HepG2 (cell line): ENCODE data around the gene ST14. TPM values are rescaled to one million over a fixed set of nuclear protein-coding genes. Genes with fewer than 3 reads are reported as not detected.
A peak's percentile ranks its signal among the peaks of the same experiment; 100 is the strongest.

Experiments used
- CEBPB ChIP-seq: IDR thresholded peaks from 2 replicates; pipeline ENCODE4 v1.6.1; 2011; ENCODE audit warnings: low read depth, low read length, improper control_type of control experiment, borderline replicate concordance
- EED ChIP-seq: sonication (generic); formaldehyde crosslinking; IDR thresholded peaks from 2 replicates; pipeline ENCODE4 v1.5.0; 2020; ENCODE audit warnings: mild to moderate bottlenecking, missing genetic modification reagents
- ELF4 ChIP-seq: sonication (generic); formaldehyde crosslinking; IDR thresholded peaks from 2 replicates; pipeline ENCODE4 v1.5.0; 2020; ENCODE audit warnings: missing genetic modification reagents, mild to moderate bottlenecking, moderate library complexity, borderline replicate concordance
- HDAC6 ChIP-seq: fragments of 200-600 bp; sonication (generic); IDR thresholded peaks from 2 replicates; pipeline ENCODE4 v1.7.0; 2017; ENCODE audit warnings: mild to moderate bottlenecking, antibody characterized with exemption, low read length, low read depth
- KAT2B ChIP-seq: fragments of 150-350 bp; IDR thresholded peaks from 2 replicates; pipeline ENCODE4 v1.6.1; 2014; ENCODE audit warnings: low read depth, low read length, borderline replicate concordance
- MAFG ChIP-seq: sonication (generic); formaldehyde crosslinking; IDR thresholded peaks from 2 replicates; pipeline ENCODE4 v1.5.1; 2020; ENCODE audit warnings: mild to moderate bottlenecking, missing genetic modification reagents
- MYC ChIP-seq: sonication (generic); formaldehyde crosslinking; IDR thresholded peaks from 2 replicates; pipeline ENCODE4 v1.9.0; 2021; ENCODE audit warnings: missing genetic modification reagents, borderline replicate concordance
- NAIF1 ChIP-seq: sonication (generic); formaldehyde crosslinking; IDR thresholded peaks from 2 replicates; pipeline ENCODE4 v1.5.0; 2020; ENCODE audit warnings: mild to moderate bottlenecking, missing genetic modification reagents, borderline replicate concordance
- NFIB ChIP-seq: sonication (generic); formaldehyde crosslinking; IDR thresholded peaks from 2 replicates; pipeline ENCODE4 v1.9.0; 2021; ENCODE audit warnings: missing genetic modification reagents, mild to moderate bottlenecking, borderline replicate concordance
- PTBP1 ChIP-seq: fragments of 200-400 bp; formaldehyde crosslinking; IDR thresholded peaks from 2 replicates; pipeline ENCODE4 v1.6.1; 2018; ENCODE audit warnings: low read length, low read depth; ENCODE audit not compliant: poor library complexity, severe bottlenecking
- SAFB2 ChIP-seq: sonication (generic); formaldehyde crosslinking; IDR thresholded peaks from 2 replicates; pipeline ENCODE4 v1.5.1; 2020; ENCODE audit warnings: missing genetic modification reagents, low read depth, mild to moderate bottlenecking, borderline replicate concordance
- SMAD1 ChIP-seq: sonication (generic); formaldehyde crosslinking; IDR thresholded peaks from 2 replicates; pipeline ENCODE4 v1.4.0; 2020; ENCODE audit warnings: missing genetic modification reagents, low read depth, mild to moderate bottlenecking, borderline replicate concordance
- SMC3 ChIP-seq: IDR thresholded peaks from 2 replicates; pipeline ENCODE4 v1.6.1; 2011; ENCODE audit warnings: low read length, improper control_type of control experiment
- TCF12 ChIP-seq, 2 experiments: fragments of 450-650 bp in 1 of 2; sonication (generic) in 1 of 2; formaldehyde crosslinking in 1 of 2; IDR thresholded peaks; 2 replicates each; pipeline versions ENCODE4 v1.6.1 to v1.8.0; 2017 to 2022; ENCODE audit warnings: antibody characterized with exemption in 1 of 2, mild to moderate bottlenecking in 1 of 2, missing genetic modification reagents in 1 of 2, moderate library complexity in 1 of 2
- ZNF550 ChIP-seq: sonication (generic); formaldehyde crosslinking; IDR thresholded peaks from 2 replicates; pipeline ENCODE4 v1.4.0; 2020; ENCODE audit warnings: mild to moderate bottlenecking, missing genetic modification reagents, borderline replicate concordance
- ZNF672 ChIP-seq: sonication (generic); formaldehyde crosslinking; IDR thresholded peaks from 2 replicates; pipeline ENCODE4 v1.8.1; 2022; ENCODE audit warnings: missing genetic modification reagents
- ZSCAN9 ChIP-seq: IDR thresholded peaks from 2 replicates; pipeline ENCODE4 v1.6.1; 2016; ENCODE audit warnings: borderline replicate concordance
- polyA plus RNA-seq, 8 experiments: library from polyadenylated mRNA; depleted of rRNA in 3 of 8; stranded (reverse) in 7 of 8; unstranded in 1 of 8; fragments of >200 nt; fragmentation: Illumina TruSeq in 4 of 8; extraction: Trizol in 4 of 8; gene quantifications; 2 replicates each; pipeline versions ENCODE4 v1.2.1 to v1.2.3, GENCODE V29; 2011 to 2016; ENCODE audit warnings: low read depth in 4 of 8, missing spikeins in 1 of 8, mixed read lengths in 1 of 8; ENCODE audit not compliant: insufficient read depth in 1 of 8
- total RNA-seq, 5 experiments: library from RNA; depleted of rRNA; stranded (reverse); fragments of >200 nt; fragmentation: Illumina TruSeq; extraction: Trizol; gene quantifications; 2 replicates each; pipeline ENCODE4 v1.2.3, GENCODE V29; 2016; ENCODE audit warnings: low read depth in 1 of 5
- TF ChIP-seq, protein P1 (sequence below), 2 experiments: sonication (generic) in 1 of 2; formaldehyde crosslinking in 1 of 2; IDR thresholded peaks; 2 replicates each; pipeline versions ENCODE4 v1.6.1 to v1.9.0; 2014 to 2022; ENCODE audit warnings: antibody characterized with exemption in 1 of 2, borderline replicate concordance in 1 of 2, inconsistent platforms in 1 of 2, low read depth in 1 of 2, missing genetic modification reagents in 1 of 2
- TF ChIP-seq, protein P2 (sequence below): IDR thresholded peaks from 2 replicates; pipeline ENCODE4 v1.6.1; 2016; ENCODE audit warnings: mild to moderate bottlenecking
- TF ChIP-seq, protein P3 (sequence below): IDR thresholded peaks from 2 replicates; pipeline ENCODE4 v1.6.1; 2018; ENCODE audit warnings: missing genetic modification reagents, mild to moderate bottlenecking, missing compliant biosample characterization

The ST14 gene
- total and polyA plus RNA-seq, 2 of the 13 experiments (the other 11 are each of a cell fraction or from before 2014, with no cell fraction given), result 0.88 to 1.4 TPM

DNA sequence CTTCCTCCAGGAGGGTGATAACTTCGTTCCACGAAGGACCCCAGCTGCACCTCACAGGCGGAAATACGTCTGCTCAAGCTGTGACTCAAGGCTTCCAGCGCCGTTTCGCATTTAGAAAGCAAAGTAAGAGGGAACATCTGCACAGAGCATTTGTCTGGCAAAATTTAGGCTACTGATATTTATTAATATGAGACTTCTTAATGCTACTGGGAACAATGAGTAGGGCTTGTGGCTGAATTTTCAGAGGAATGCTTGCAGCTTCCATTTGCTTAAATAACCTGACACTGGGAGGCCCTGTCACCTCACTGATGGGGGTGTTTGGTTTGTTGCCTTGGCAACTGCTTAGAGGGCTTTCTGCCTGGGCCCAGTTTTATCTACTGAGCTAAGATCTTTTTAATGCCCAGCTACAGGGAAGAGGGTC lies 14.7 kb upstream of the ST14 start (continued):
- TF ChIP-seq CEBPB (no peak), PTBP1 (no peak), KAT2B (no peak), ZSCAN9 (CRISPR knock-in tag) (no peak), EED (CRISPR knock-in tag) (no peak), ZNF550 (CRISPR knock-in tag) (no peak), ZNF672 (no peak), SMC3 (peak; percentile 6; the same call in 1 of the 2 replicates), NFIB (CRISPR knock-in tag) (no peak), ELF4 (0 out of 2 replicates have a peak, but pooled peaks have one; percentile 39), NAIF1 (CRISPR knock-in tag) (no peak), TCF12 (IDR thresholded peaks at IDR 0.05) (no peak), TCF12 (CRISPR knock-in tag; IDR thresholded peaks at IDR 0.05) (no peak), SMAD1 (no peak), SAFB2 (CRISPR knock-in tag) (no peak), HDAC6 (no peak), MAFG (CRISPR knock-in tag) (no peak), MYC (CRISPR knock-in tag) (no peak)
- TF ChIP-seq, protein P1, sequence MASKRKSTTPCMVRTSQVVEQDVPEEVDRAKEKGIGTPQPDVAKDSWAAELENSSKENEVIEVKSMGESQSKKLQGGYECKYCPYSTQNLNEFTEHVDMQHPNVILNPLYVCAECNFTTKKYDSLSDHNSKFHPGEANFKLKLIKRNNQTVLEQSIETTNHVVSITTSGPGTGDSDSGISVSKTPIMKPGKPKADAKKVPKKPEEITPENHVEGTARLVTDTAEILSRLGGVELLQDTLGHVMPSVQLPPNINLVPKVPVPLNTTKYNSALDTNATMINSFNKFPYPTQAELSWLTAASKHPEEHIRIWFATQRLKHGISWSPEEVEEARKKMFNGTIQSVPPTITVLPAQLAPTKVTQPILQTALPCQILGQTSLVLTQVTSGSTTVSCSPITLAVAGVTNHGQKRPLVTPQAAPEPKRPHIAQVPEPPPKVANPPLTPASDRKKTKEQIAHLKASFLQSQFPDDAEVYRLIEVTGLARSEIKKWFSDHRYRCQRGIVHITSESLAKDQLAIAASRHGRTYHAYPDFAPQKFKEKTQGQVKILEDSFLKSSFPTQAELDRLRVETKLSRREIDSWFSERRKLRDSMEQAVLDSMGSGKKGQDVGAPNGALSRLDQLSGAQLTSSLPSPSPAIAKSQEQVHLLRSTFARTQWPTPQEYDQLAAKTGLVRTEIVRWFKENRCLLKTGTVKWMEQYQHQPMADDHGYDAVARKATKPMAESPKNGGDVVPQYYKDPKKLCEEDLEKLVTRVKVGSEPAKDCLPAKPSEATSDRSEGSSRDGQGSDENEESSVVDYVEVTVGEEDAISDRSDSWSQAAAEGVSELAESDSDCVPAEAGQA (IDR thresholded peaks at IDR 0.05; ENCODE audit: low read depth), result 0 out of 2 replicates have a peak, but pooled peaks have one; percentile 5
- TF ChIP-seq, protein P1 (CRISPR knock-in tag; IDR thresholded peaks at IDR 0.05; ENCODE audit: borderline replicate concordance), result no peak
- TF ChIP-seq, protein P2, sequence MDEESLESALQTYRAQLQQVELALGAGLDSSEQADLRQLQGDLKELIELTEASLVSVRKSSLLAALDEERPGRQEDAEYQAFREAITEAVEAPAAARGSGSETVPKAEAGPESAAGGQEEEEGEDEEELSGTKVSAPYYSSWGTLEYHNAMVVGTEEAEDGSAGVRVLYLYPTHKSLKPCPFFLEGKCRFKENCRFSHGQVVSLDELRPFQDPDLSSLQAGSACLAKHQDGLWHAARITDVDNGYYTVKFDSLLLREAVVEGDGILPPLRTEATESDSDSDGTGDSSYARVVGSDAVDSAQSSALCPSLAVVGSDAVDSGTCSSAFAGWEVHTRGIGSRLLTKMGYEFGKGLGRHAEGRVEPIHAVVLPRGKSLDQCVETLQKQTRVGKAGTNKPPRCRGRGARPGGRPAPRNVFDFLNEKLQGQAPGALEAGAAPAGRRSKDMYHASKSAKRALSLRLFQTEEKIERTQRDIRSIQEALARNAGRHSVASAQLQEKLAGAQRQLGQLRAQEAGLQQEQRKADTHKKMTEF (CRISPR knock-in tag), result no peak
- TF ChIP-seq, protein P3, sequence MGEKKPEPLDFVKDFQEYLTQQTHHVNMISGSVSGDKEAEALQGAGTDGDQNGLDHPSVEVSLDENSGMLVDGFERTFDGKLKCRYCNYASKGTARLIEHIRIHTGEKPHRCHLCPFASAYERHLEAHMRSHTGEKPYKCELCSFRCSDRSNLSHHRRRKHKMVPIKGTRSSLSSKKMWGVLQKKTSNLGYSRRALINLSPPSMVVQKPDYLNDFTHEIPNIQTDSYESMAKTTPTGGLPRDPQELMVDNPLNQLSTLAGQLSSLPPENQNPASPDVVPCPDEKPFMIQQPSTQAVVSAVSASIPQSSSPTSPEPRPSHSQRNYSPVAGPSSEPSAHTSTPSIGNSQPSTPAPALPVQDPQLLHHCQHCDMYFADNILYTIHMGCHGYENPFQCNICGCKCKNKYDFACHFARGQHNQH (CRISPR knock-in tag), result no peak
